ENCODE measurements around the gene ZNF337. TPM values are rescaled to one million over a fixed set of nuclear protein-coding genes. Genes with fewer than 3 reads are reported as not detected.
"Not testable (repeated sequence)": the region's sequence is repeated elsewhere in the genome, so short reads cannot be mapped to it uniquely, and the experiment has no call there.

Gene ZNF337
- total and polyA plus RNA-seq, 2 of the 13 experiments (the other 11 are each of a cell fraction or from before 2014, with no cell fraction given) = 17.0 to 19.6 TPM

DNA sequence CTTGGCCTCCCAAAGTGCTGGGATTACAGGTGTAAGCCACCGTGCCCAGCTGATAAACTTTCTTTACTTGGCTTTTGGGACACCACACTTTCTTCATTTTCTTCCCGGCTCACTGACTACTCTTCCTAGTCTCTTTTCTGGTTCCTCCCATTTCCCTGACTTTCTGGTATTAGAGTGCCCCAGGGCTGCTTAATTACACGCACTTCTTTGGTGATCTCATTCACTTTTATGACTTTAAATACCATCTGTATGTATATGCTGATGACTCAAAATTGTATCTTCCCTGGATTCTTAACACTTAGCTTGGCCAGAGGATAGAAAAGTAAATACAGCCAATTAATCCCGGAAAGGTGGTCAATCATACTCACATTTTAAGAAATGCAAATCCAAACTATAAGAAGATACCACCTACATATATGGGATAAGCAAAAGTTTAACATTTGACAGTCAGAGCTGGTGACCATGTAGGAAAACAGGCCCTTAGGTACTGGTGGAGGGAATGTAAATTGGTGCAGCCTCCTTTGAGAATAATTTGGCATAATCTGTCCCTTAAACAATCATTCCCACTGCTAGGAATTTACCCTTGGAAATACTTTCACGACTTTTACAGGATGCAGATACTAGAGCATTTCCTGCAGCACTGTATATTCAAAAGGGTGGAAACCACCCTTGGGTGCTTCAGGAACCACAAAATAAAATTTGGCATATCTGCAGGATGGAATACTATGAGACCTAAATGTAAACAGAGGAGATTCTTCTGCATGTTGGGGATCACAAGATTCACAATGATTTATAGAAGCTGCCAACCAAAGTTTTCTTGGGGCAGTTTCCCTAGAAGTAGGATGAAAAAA, 63.5 kb downstream of the ZNF337 start:
- Histone ChIP-seq H3K27me3 (ENCODE audit: control insufficient read depth in 1 of 2, insufficient read depth in 2 of 2, low read length in 2 of 2) (no peaks in the 10 kb centered on the region), H3K36me3 (replicated peaks in 1 of 2; ENCODE audit: control insufficient read depth in 1 of 2, insufficient read depth in 2 of 2, low read length in 2 of 2) (no peaks in the 10 kb centered on the region), H3K27ac (ENCODE audit: extremely low read length, insufficient read depth, low read length) (no peak overlapping the region), H3K9ac (ENCODE audit: insufficient read depth, low read depth, low read length) (no peak overlapping the region), H3K79me2 (ENCODE audit: insufficient read depth, low read length) (no peaks in the 10 kb centered on the region), H3K4me2 (ENCODE audit: low read depth, low read length) (no peak overlapping the region), H4K20me1 (ENCODE audit: insufficient read depth, low read length) (no peaks in the 10 kb centered on the region), H3K4me3 (replicated peaks in 1 of 3; ENCODE audit: insufficient read depth in 1 of 3, low read depth in 2 of 3, low read length in 3 of 3) (no peak overlapping the region), H3K9me3 (ENCODE audit: low read length) (peaks cover 10% of the 10 kb centered on the region), H2AFZ (ENCODE audit: low read length) (no peak overlapping the region), H3K4me1 (ENCODE audit: insufficient read depth, low read length) (no peaks in the 10 kb centered on the region)
- WGBS (ENCODE audit: low lambda C conversion rate) = 84% methylated on average over 5 of the region's 5 CpGs
- TF ChIP-seq MAFK (conservative IDR thresholded peaks at IDR 0.05 in 1 of 2, IDR thresholded peaks at IDR 0.05 in 1 of 2; ENCODE audit: low read length in 2 of 2) (0 out of 4 replicates have a peak, but pooled peaks of 1 of the 2 experiments have one; percentile 9), NPAS2 (CRISPR knock-in tag; IDR thresholded peaks at IDR 0.05; ENCODE audit: borderline replicate concordance) (no peak)
- intact Hi-C loops (cut with micrococcal nuclease; ENCODE audit: unreplicated experiment) = no loop called here
- no TSS peak for BruUV-seq (replicated peaks)
- no peak for ATAC-seq
- in situ Hi-C loops (cut with HindIII; ENCODE audit: extremely low pct_ligation_motif_present, low pct_unique_long_range_greater_than_20kb) = no loop called here
- CTCF ChIA-PET (ENCODE audit: low intra/inter-chr PET ratio, low total read pairs) = no interaction called here
- POLR2A ChIA-PET = no interaction called here
- no peak for FAIRE-seq
- no peak for DNase-seq (ENCODE audit: low spot score)

DNA sequence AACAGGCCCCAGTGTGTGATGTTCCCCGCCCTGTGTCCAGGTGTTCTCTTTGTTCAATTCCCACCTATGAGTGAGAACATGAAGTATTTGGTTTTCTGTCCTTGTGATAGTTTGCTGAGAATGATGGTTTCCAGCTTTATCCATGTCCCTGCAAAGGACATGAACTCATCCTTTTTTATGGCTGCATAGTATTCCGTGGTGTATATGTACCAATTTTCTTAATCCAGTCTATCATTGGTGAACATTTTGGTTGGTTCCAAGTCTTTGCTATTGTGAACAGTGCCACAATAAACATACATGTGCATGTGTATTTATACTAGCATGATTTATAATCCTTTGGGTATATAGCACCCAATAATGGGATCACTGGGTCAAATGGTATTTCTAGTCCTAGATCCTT, 66.0 kb downstream of the ZNF337 start:
- H3K27ac ChIP-seq (ENCODE audit: extremely low read length, insufficient read depth, low read length); H3K4me3 ChIP-seq (replicated peaks in 1 of 3; ENCODE audit: insufficient read depth in 1 of 3, low read depth in 2 of 3, low read length in 3 of 3); H3K27me3 ChIP-seq (ENCODE audit: control insufficient read depth in 1 of 2, insufficient read depth in 2 of 2, low read length in 2 of 2); BruUV-seq (replicated peaks); H3K4me2 ChIP-seq (ENCODE audit: low read depth, low read length); DNase-seq (ENCODE audit: low spot score); H3K4me1 ChIP-seq (ENCODE audit: insufficient read depth, low read length); H2AFZ ChIP-seq (ENCODE audit: low read length); CTCF ChIA-PET (ENCODE audit: low intra/inter-chr PET ratio, low total read pairs); FAIRE-seq; H3K36me3 ChIP-seq (replicated peaks in 1 of 2; ENCODE audit: control insufficient read depth in 1 of 2, insufficient read depth in 2 of 2, low read length in 2 of 2); H3K9me3 ChIP-seq (ENCODE audit: low read length); in situ Hi-C loops (cut with HindIII; ENCODE audit: extremely low pct_ligation_motif_present, low pct_unique_long_range_greater_than_20kb); POLR2A ChIA-PET; intact Hi-C loops (cut with micrococcal nuclease; ENCODE audit: unreplicated experiment); ATAC-seq; H3K79me2 ChIP-seq (ENCODE audit: insufficient read depth, low read length); H3K9ac ChIP-seq (ENCODE audit: insufficient read depth, low read depth, low read length); H4K20me1 ChIP-seq (ENCODE audit: insufficient read depth, low read length): not testable (repeated sequence)
- 94% methylated on average over 2 of the region's 2 CpGs for WGBS (ENCODE audit: low lambda C conversion rate)
